HCT116 (cell line): ENCODE data around the gene TMEM87A. TPM values are rescaled to one million over a fixed set of nuclear protein-coding genes. Genes with fewer than 3 reads are reported as not detected.

Experiments
- ATAC-seq: fragments of 200-7000 bp; cut with Tn5 transposase; 2 replicates; pipeline ENCODE4 v1.9.1; 2020; ENCODE audit warnings: mild to moderate bottlenecking, moderate library complexity
- BruUV-seq: library from RNA; stranded (reverse); fragments of 400-500 nt; replicated peaks from 2 replicates; lab custom pipeline; 2021; lab: Mats Ljungman, UMichigan
- CTCF ChIA-PET: fragments of 300-600 bp; sonication (Branson Sonifier 250); formaldehyde crosslinking; loops from one replicate; lab custom pipeline; 2021; ENCODE audit warnings: antibody characterized with exemption; lab: Charles Lee
- POLR2A ChIA-PET: fragments of 300-600, 350-600 bp; sonication (Branson Sonifier 250); formaldehyde crosslinking; loops from one replicate; lab custom pipeline; 2021; ENCODE audit warnings: antibody characterized with exemption; lab: Charles Lee
- RAD21 ChIA-PET, 2 experiments: fragments of 300-600 bp; sonication (Branson Sonifier 250); formaldehyde crosslinking; loops; one replicate each; lab custom pipeline; 2023; ENCODE audit warnings: low total read pairs in 2 of 2; ENCODE audit not compliant: uncharacterized antibody in 2 of 2, unreplicated experiment in 2 of 2, low non-redundant PET in 1 of 2; lab: Charles Lee
- DNase-seq: peaks from one replicate; pipeline ENCODE4 v3.0.0-alpha.2; 2010; ENCODE audit warnings: low read depth, low spot score
- H2AFZ ChIP-seq: fragments of 200-600 bp; shearing (Covaris generic), sonication (generic); 2 replicates; pipeline ENCODE4 v1.6.1; 2017; ENCODE audit warnings: low read depth, mixed run types, mixed read lengths, antibody characterized with exemption, low read length; ENCODE audit not compliant: poor library complexity, severe bottlenecking
- H3K27ac ChIP-seq: 2 replicates; pipeline ENCODE4 v1.5.1; 2012; ENCODE audit warnings: low read depth, low read length
- H3K27me3 ChIP-seq: fragments of 200-600 bp; sonication (generic); 2 replicates; pipeline ENCODE4 v1.6.1; 2016; ENCODE audit warnings: mixed run types, low read length, mixed read lengths; ENCODE audit not compliant: insufficient read depth
- H3K36me3 ChIP-seq, 2 experiments: fragments of 200-500 bp in 1 of 2; fragments of 200-600 bp in 1 of 2; sonication (Bioruptor generic) in 1 of 2; sonication (generic) in 1 of 2; 2 replicates each; pipeline versions ENCODE4 v1.5.1 to v1.6.1; 2014 to 2016; ENCODE audit warnings: low read length in 2 of 2, inconsistent platforms in 1 of 2, mixed read lengths in 1 of 2, mixed run types in 1 of 2; ENCODE audit not compliant: insufficient read depth in 2 of 2, control insufficient read depth in 1 of 2
- H3K4me1 ChIP-seq, 2 experiments: fragments of 200-600 bp in 1 of 2; sonication (generic) in 1 of 2; 2 replicates each; pipeline versions ENCODE4 v1.5.1 to v1.6.1; 2012 to 2017; ENCODE audit warnings: low read length in 2 of 2, inconsistent platforms in 1 of 2, mild to moderate bottlenecking in 1 of 2, mixed read lengths in 1 of 2, mixed run types in 1 of 2, moderate library complexity in 1 of 2; ENCODE audit not compliant: insufficient read depth in 2 of 2, control insufficient read depth in 1 of 2
- H3K4me2 ChIP-seq: fragments of 200-600 bp; sonication (generic); 2 replicates; pipeline ENCODE4 v1.6.1; 2017; ENCODE audit warnings: mixed run types, low read length, mixed read lengths
- H3K4me3 ChIP-seq, 2 experiments: fragments of 200-600 bp in 1 of 2; sonication (generic) in 1 of 2; replicated peaks in 1 of 2; 2 replicates each; pipeline ENCODE4 v1.5.1; 2011 to 2016; ENCODE audit warnings: low read length in 2 of 2, control low read depth in 1 of 2, low read depth in 1 of 2, mild to moderate bottlenecking in 1 of 2, mixed read lengths in 1 of 2, mixed run types in 1 of 2
- H3K79me2 ChIP-seq: fragments of 200-600 bp; sonication (generic); 2 replicates; pipeline ENCODE4 v1.6.1; 2017; ENCODE audit warnings: mild to moderate bottlenecking, mixed run types, low read length, moderate library complexity, mixed read lengths; ENCODE audit not compliant: insufficient read depth
- H3K9ac ChIP-seq: fragments of 200-600 bp; sonication (generic); 2 replicates; pipeline ENCODE4 v1.6.1; 2016; ENCODE audit warnings: low read length, mixed read lengths
- H3K9me2 ChIP-seq: fragments of 200-600 bp; sonication (generic), shearing (Covaris generic); 2 replicates; pipeline ENCODE4 v1.6.1; 2017; ENCODE audit warnings: mixed run types, mild to moderate bottlenecking, moderate library complexity; ENCODE audit not compliant: insufficient read depth
- H3K9me3 ChIP-seq, 2 experiments: fragments of 200-500 bp in 1 of 2; fragments of 200-600 bp in 1 of 2; sonication (Bioruptor generic) in 1 of 2; sonication (generic) in 1 of 2; 2 replicates each; pipeline ENCODE4 v1.6.1; 2014 to 2017; ENCODE audit warnings: low read length in 2 of 2, mixed read lengths in 2 of 2, inconsistent platforms in 1 of 2, low read depth in 1 of 2, mild to moderate bottlenecking in 1 of 2, mixed run types in 1 of 2, moderate library complexity in 1 of 2; ENCODE audit not compliant: control insufficient read depth in 1 of 2, insufficient read depth in 1 of 2
- H4K20me1 ChIP-seq: fragments of 200-600 bp; sonication (generic), shearing (Covaris generic); 2 replicates; pipeline ENCODE4 v1.6.1; 2017; ENCODE audit warnings: mixed run types, mild to moderate bottlenecking, moderate library complexity; ENCODE audit not compliant: insufficient read depth
- ATF3 ChIP-seq: IDR thresholded peaks from 2 replicates; pipeline ENCODE4 v1.6.1; 2012
- CBX3 ChIP-seq: IDR thresholded peaks from 2 replicates; pipeline ENCODE4 v1.6.1; 2012; ENCODE audit warnings: low read depth
- CEBPB ChIP-seq: IDR thresholded peaks from 2 replicates; pipeline ENCODE4 v1.6.1; 2012; ENCODE audit warnings: low read depth
- EGR1 ChIP-seq: IDR thresholded peaks from 2 replicates; pipeline ENCODE4 v1.6.1; 2012; ENCODE audit warnings: low read depth
- ELF1 ChIP-seq: IDR thresholded peaks from 2 replicates; pipeline ENCODE4 v1.6.1; 2012; ENCODE audit warnings: low read depth, borderline replicate concordance
- EZH2 ChIP-seq: fragments of 200-600 bp; sonication (generic); IDR thresholded peaks from 2 replicates; pipeline ENCODE4 v1.6.1; 2017; ENCODE audit warnings: antibody characterized with exemption, mixed run types
- EZH2phosphoT487 ChIP-seq: fragments of 200-600 bp; IDR thresholded peaks from 2 replicates; pipeline ENCODE4 v1.6.1; 2018; ENCODE audit warnings: antibody characterized with exemption, borderline replicate concordance
- JUND ChIP-seq: IDR thresholded peaks from 2 replicates; pipeline ENCODE4 v1.6.1; 2012
- POLR2A ChIP-seq: IDR thresholded peaks from 2 replicates; pipeline ENCODE4 v1.7.0; 2011; ENCODE audit warnings: borderline replicate concordance; ENCODE audit not compliant: insufficient read depth, insufficient read length; ENCODE audit errors: extremely low read depth
- RAD21 ChIP-seq: IDR thresholded peaks from 2 replicates; pipeline ENCODE4 v1.6.1; 2012; ENCODE audit warnings: low read depth, mild to moderate bottlenecking
- SIN3A ChIP-seq: IDR thresholded peaks from 2 replicates; pipeline ENCODE4 v1.6.1; 2012; ENCODE audit warnings: low read depth
- SP1 ChIP-seq: IDR thresholded peaks from 2 replicates; pipeline ENCODE4 v1.6.1; 2012; ENCODE audit warnings: low read depth
- SRF ChIP-seq: IDR thresholded peaks from 2 replicates; pipeline ENCODE4 v1.6.1; 2012; ENCODE audit warnings: low read depth
- TCF7L2 ChIP-seq: IDR thresholded peaks from 2 replicates; pipeline ENCODE4 v1.7.0; 2011; ENCODE audit warnings: borderline replicate concordance, inconsistent platforms; ENCODE audit not compliant: insufficient read depth, insufficient read length; ENCODE audit errors: extremely low read depth
- YY1 ChIP-seq: IDR thresholded peaks from 2 replicates; pipeline ENCODE4 v1.6.1; 2011; ENCODE audit warnings: low read length, low read depth, moderate library complexity, mild to moderate bottlenecking; ENCODE audit not compliant: insufficient replicate concordance; ENCODE audit errors: extremely low read depth
- ZFX ChIP-seq: fragments of 450-650 bp; IDR thresholded peaks from 2 replicates; pipeline ENCODE4 v1.6.1; 2017
- intact Hi-C: fragments of 100-400 bp; cut with micrococcal nuclease; formaldehyde crosslinking; loops from 2 replicates; pipeline ENCODE4 v1.10.0; 2022
- total RNA-seq: library from RNA; stranded (reverse); gene quantifications from one replicate; pipeline ENCODE4 v1.2.1, GENCODE V29; 2021; ENCODE audit not compliant: unreplicated experiment
- TF ChIP-seq, protein P1 (sequence below): IDR thresholded peaks from 2 replicates; pipeline ENCODE4 v1.6.1; 2012
- TF ChIP-seq, protein P2 (sequence below): IDR thresholded peaks from 2 replicates; pipeline ENCODE4 v1.6.1; 2012; ENCODE audit warnings: low read depth

TMEM87A gene
- total RNA-seq, 1 experiment from 2014 or later = 44.0 TPM

GRCh38 chr15:42270551-42270950 lies 2.7 kb downstream of the TMEM87A start:
- H3K79me2 ChIP-seq = peaks cover 62% of the 10 kb centered on the region
- RAD21 ChIA-PET = no interaction called here
- no peaks in the 10 kb centered on the region for H3K27me3 ChIP-seq
- no peak overlapping the region for H3K27ac ChIP-seq
- no peak for DNase-seq
- no peak for ATAC-seq
- H3K4me1 ChIP-seq = peaks cover 6 to 17% of the 10 kb centered on the region in 2 experiments; a peak in 3 of 4 replicates
- CTCF ChIA-PET = no interaction called here
- peaks cover 9% of the 10 kb centered on the region; the same call in 1 of the 2 replicates for H4K20me1 ChIP-seq
- peaks cover 15% of the 10 kb centered on the region in 2 experiments; a peak in 3 of 4 replicates for H3K36me3 ChIP-seq
- no peak for TF ChIP-seq ATF3
- TF ChIP-seq SIN3A = no peak
- TF ChIP-seq EGR1 = no peak
- TF ChIP-seq POLR2A = no peak
- no peak for TF ChIP-seq EZH2
- no peak for TF ChIP-seq CEBPB
- TF ChIP-seq ELF1 = no peak
- no peak for TF ChIP-seq YY1
- TF ChIP-seq ZFX = no peak
- TF ChIP-seq, protein P1, sequence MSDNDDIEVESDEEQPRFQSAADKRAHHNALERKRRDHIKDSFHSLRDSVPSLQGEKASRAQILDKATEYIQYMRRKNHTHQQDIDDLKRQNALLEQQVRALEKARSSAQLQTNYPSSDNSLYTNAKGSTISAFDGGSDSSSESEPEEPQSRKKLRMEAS = no peak
- no peak for TF ChIP-seq SRF
- TF ChIP-seq CBX3 = no peak
- TF ChIP-seq EZH2phosphoT487 = no peak
- TF ChIP-seq SP1 = no peak
- no peak for TF ChIP-seq RAD21
- no peak for TF ChIP-seq JUND
- TF ChIP-seq, protein P2, sequence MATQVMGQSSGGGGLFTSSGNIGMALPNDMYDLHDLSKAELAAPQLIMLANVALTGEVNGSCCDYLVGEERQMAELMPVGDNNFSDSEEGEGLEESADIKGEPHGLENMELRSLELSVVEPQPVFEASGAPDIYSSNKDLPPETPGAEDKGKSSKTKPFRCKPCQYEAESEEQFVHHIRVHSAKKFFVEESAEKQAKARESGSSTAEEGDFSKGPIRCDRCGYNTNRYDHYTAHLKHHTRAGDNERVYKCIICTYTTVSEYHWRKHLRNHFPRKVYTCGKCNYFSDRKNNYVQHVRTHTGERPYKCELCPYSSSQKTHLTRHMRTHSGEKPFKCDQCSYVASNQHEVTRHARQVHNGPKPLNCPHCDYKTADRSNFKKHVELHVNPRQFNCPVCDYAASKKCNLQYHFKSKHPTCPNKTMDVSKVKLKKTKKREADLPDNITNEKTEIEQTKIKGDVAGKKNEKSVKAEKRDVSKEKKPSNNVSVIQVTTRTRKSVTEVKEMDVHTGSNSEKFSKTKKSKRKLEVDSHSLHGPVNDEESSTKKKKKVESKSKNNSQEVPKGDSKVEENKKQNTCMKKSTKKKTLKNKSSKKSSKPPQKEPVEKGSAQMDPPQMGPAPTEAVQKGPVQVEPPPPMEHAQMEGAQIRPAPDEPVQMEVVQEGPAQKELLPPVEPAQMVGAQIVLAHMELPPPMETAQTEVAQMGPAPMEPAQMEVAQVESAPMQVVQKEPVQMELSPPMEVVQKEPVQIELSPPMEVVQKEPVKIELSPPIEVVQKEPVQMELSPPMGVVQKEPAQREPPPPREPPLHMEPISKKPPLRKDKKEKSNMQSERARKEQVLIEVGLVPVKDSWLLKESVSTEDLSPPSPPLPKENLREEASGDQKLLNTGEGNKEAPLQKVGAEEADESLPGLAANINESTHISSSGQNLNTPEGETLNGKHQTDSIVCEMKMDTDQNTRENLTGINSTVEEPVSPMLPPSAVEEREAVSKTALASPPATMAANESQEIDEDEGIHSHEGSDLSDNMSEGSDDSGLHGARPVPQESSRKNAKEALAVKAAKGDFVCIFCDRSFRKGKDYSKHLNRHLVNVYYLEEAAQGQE = no peak
- no peak for TF ChIP-seq TCF7L2
- POLR2A ChIA-PET = no interaction called here
- H3K9me3 ChIP-seq = no peaks in the 10 kb centered on the region
- H3K4me2 ChIP-seq = no peak overlapping the region
- no TSS peak for BruUV-seq
- H3K4me3 ChIP-seq = no peak overlapping the region
- intact Hi-C loops = no loop called here
- no peak overlapping the region for H2AFZ ChIP-seq
- no peak overlapping the region for H3K9ac ChIP-seq
- no peaks in the 10 kb centered on the region for H3K9me2 ChIP-seq
